DND-41 (cell line): ENCODE data around the gene POLA1.

Experiments
- CTCF ChIP-seq: IDR thresholded peaks from 2 replicates; pipeline ENCODE4 v1.5.1; 2012; ENCODE audit warnings: borderline replicate concordance, low read length, moderate library complexity, mild to moderate bottlenecking; ENCODE audit not compliant: poor library complexity, severe bottlenecking; ENCODE audit errors: extremely low read depth
- EZH2 ChIP-seq: IDR thresholded peaks from 3 replicates; pipeline ENCODE4 v1.6.1; 2012; ENCODE audit warnings: borderline replicate concordance, low read depth, mild to moderate bottlenecking, moderate library complexity, low read length, inconsistent platforms; ENCODE audit not compliant: severe bottlenecking

- TF ChIP-seq EZH2: no peak
- no peak for TF ChIP-seq CTCF
Observed at GRCh38 chrX:24799078-24799477, 105.4 kb downstream of the POLA1 start.
